Trophoblast cell (in vitro differentiated cells and primary cell): ENCODE data around the gene MRPL46.
"Not testable (repeated sequence)": the region's sequence is repeated elsewhere in the genome, so short reads cannot be mapped to it uniquely, and the experiment has no call there.

Source experiments
- DNase-seq, 2 donors: peaks; one replicate each; pipeline ENCODE4 v3.0.0-alpha.2; 2016
- H2AFZ ChIP-seq: 2 replicates; pipeline ENCODE4 v1.6.1; 2013; ENCODE audit warnings: low read length, moderate library complexity, mild to moderate bottlenecking; ENCODE audit not compliant: insufficient read depth, poor library complexity
- H2AK5ac ChIP-seq: 2 replicates; pipeline ENCODE4 v1.6.1; 2013; ENCODE audit warnings: mild to moderate bottlenecking, low read length
- H2BK120ac ChIP-seq: 2 replicates; pipeline ENCODE4 v1.6.1; 2013; ENCODE audit warnings: low read length, mild to moderate bottlenecking, moderate library complexity; ENCODE audit not compliant: insufficient read depth, poor library complexity
- H2BK12ac ChIP-seq: 2 replicates; pipeline ENCODE4 v1.6.1; 2013; ENCODE audit warnings: mild to moderate bottlenecking, low read length, moderate library complexity
- H2BK5ac ChIP-seq: 2 replicates; pipeline ENCODE4 v1.6.1; 2013; ENCODE audit warnings: low read length, low read depth, moderate library complexity, mild to moderate bottlenecking; ENCODE audit not compliant: poor library complexity
- H3K14ac ChIP-seq: 2 replicates; pipeline ENCODE4 v1.6.1; 2013; ENCODE audit warnings: mild to moderate bottlenecking, low read length
- H3K18ac ChIP-seq: 2 replicates; pipeline ENCODE4 v1.6.1; 2013; ENCODE audit warnings: mild to moderate bottlenecking, low read length
- H3K23ac ChIP-seq: 2 replicates; pipeline ENCODE4 v1.6.1; 2013; ENCODE audit warnings: low read length
- H3K27ac ChIP-seq: 2 replicates; pipeline ENCODE4 v1.5.1; 2013; ENCODE audit warnings: low read depth, mild to moderate bottlenecking, inconsistent platforms, low read length, moderate library complexity
- H3K27me3 ChIP-seq: 2 replicates; pipeline ENCODE4 v1.6.1; 2013; ENCODE audit warnings: inconsistent platforms, mild to moderate bottlenecking, low read length, moderate library complexity; ENCODE audit not compliant: insufficient read depth
- H3K36me3 ChIP-seq, 2 experiments: 1 replicate in 1 of 2; 2 replicates in 1 of 2; pipeline ENCODE4 v1.6.1; 2013; ENCODE audit warnings: low read length in 2 of 2, mild to moderate bottlenecking in 2 of 2, moderate library complexity in 1 of 2; ENCODE audit not compliant: insufficient read depth in 2 of 2, control insufficient read depth in 1 of 2
- H3K4ac ChIP-seq: 2 replicates; pipeline ENCODE4 v1.6.1; 2013; ENCODE audit warnings: low read depth, mild to moderate bottlenecking, low read length, moderate library complexity
- H3K4me1 ChIP-seq, 2 experiments: 1 replicate in 1 of 2; 2 replicates in 1 of 2; pipeline ENCODE4 v1.6.1; 2013; ENCODE audit warnings: low read length in 2 of 2, mild to moderate bottlenecking in 2 of 2, moderate library complexity in 1 of 2; ENCODE audit not compliant: insufficient read depth in 2 of 2, control insufficient read depth in 1 of 2
- H3K4me2 ChIP-seq: 2 replicates; pipeline ENCODE4 v1.6.1; 2013; ENCODE audit warnings: inconsistent platforms, mild to moderate bottlenecking, low read length, moderate library complexity
- H3K4me3 ChIP-seq: 2 replicates; pipeline ENCODE4 v1.5.1; 2013; ENCODE audit warnings: mild to moderate bottlenecking, low read depth, low read length, inconsistent platforms
- H3K79me1 ChIP-seq: one replicate; pipeline ENCODE4 v1.6.1; 2013; ENCODE audit warnings: low read length
- H3K79me2 ChIP-seq: 2 replicates; pipeline ENCODE4 v1.6.1; 2013; ENCODE audit warnings: low read length, mild to moderate bottlenecking; ENCODE audit not compliant: control insufficient read depth, insufficient read depth, poor library complexity
- H3K9ac ChIP-seq: 2 replicates; pipeline ENCODE4 v1.6.1; 2013; ENCODE audit warnings: mild to moderate bottlenecking, low read length
- H3K9me3 ChIP-seq: 2 replicates; pipeline ENCODE4 v1.6.1; 2013; ENCODE audit warnings: low read depth, mild to moderate bottlenecking, control low read depth, inconsistent platforms, low read length; ENCODE audit not compliant: insufficient read depth
- H4K12ac ChIP-seq: 2 replicates; pipeline ENCODE4 v1.6.1; 2013; ENCODE audit warnings: low read depth, mild to moderate bottlenecking, low read length, moderate library complexity
- H4K8ac ChIP-seq: 2 replicates; pipeline ENCODE4 v1.6.1; 2013; ENCODE audit warnings: low read depth, mild to moderate bottlenecking, low read length, moderate library complexity
- H4K91ac ChIP-seq: one replicate; pipeline ENCODE4 v1.6.1; 2013; ENCODE audit warnings: low read depth, mild to moderate bottlenecking, low read length, moderate library complexity
- WGBS: extraction: QIAGEN DNeasy Blood & Tissue Kit; methylation state at CpG from one replicate; pipeline ENCODE4 v1.1.7; 2013; ENCODE audit warnings: missing lambda C conversion rate; ENCODE audit not compliant: insufficient read length, insufficient coverage; ENCODE audit errors: extremely low coverage; 5-methylcytosine and 5-hydroxymethylcytosine counted together

MRPL46 gene

DNA sequence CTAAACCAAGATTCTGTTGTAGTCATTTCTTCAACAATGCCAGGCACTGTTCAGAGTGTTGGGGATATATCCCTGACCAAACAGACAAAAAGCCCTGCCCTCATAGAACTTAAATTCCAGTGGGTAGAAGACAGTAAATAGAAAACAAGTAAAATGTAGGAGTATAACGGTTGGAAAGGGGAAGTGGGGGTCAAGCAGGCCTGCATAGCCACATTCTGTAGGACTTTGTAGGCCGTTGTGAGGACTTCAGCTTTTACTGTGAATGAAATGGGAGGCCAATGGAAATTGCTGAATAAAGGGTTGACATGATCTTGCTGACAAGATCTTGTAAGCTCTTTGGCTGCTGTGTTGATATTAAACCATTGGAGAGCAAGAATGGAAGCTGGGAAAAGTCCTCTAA is 2.1 kb upstream of the MRPL46 start:
- Histone ChIP-seq H3K9ac (no peak overlapping the region), H3K4ac (no peak overlapping the region), H4K91ac (no peak overlapping the region), H4K8ac (no peak overlapping the region), H3K79me2 (peaks cover 6% of the 10 kb centered on the region), H3K23ac (no peak overlapping the region), H3K27ac (no peak overlapping the region), H3K79me1 (peaks cover 14% of the 10 kb centered on the region), H2AFZ (no peak overlapping the region), H2BK5ac (no peak overlapping the region), H3K4me2 (no peak overlapping the region), H3K14ac (no peak overlapping the region), H3K9me3 (no peaks in the 10 kb centered on the region), H3K27me3 (no peaks in the 10 kb centered on the region), H3K4me1 (peaks cover 7 to 8% of the 10 kb centered on the region in 2 experiments), H2BK12ac (no peak overlapping the region), H3K18ac (no peak overlapping the region), H4K12ac (no peak overlapping the region), H3K36me3 (peaks cover 5 to 17% of the 10 kb centered on the region in 2 experiments), H2BK120ac (no peak overlapping the region), H2AK5ac (no peak overlapping the region), H3K4me3 (no peak overlapping the region)
- WGBS = no CpG with 5 or more reads among the region's 2 CpGs
- DNase-seq = no peak

- not testable (repeated sequence) for H3K27me3 ChIP-seq, H3K18ac ChIP-seq, H3K4me2 ChIP-seq, H3K23ac ChIP-seq, H4K8ac ChIP-seq, H2AK5ac ChIP-seq, H3K79me2 ChIP-seq, H4K91ac ChIP-seq, H2AFZ ChIP-seq, H3K14ac ChIP-seq, H2BK5ac ChIP-seq, DNase-seq, H3K27ac ChIP-seq, H2BK12ac ChIP-seq, H3K9me3 ChIP-seq, H3K4me3 ChIP-seq, H3K9ac ChIP-seq, H3K4ac ChIP-seq, H4K12ac ChIP-seq, H2BK120ac ChIP-seq
- Histone ChIP-seq H3K36me3 (peaks cover 5 to 20% of the 10 kb centered on the region in 2 experiments), H3K4me1 (peaks cover 8 to 12% of the 10 kb centered on the region in 2 experiments), H3K79me1 (peaks cover 14% of the 10 kb centered on the region)
- no CpG with 5 or more reads among the region's 10 CpGs for WGBS
Observed at GRCh38 chr15:88468721-88469120, 1.5 kb upstream of the MRPL46 start.

DNA sequence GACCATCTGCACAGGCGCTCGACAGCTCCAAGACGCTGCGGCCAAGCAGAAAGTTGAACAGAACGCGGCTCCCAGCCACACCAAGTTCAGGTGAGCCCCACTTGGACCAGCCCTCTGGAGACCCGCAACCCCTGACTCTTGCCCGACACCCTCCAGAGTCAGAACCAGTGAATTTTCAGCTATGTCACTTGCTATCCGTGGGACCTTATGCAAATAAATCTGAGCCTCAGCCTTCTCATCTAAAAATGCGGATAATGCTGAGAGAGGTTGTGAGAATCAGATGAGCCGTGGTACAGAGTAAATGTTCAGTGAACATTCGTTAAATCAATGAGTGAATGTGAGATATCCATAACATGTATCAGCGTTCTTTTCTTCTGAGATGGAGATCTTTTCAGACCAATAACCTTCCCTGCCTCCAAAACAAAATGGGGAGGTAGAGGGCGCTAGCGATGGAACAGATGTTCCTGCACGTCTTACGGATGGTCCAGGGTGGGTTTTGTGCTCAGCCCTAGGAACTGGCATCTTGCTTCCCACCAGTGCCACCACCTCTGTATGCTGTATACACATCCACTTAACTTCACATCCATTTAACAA is 844 bp upstream of the MRPL46 start:
- no CpG with 5 or more reads among the region's 17 CpGs for WGBS
- no peak overlapping the region for H3K27ac ChIP-seq
- H3K4me1 ChIP-seq = peaks cover 8 to 12% of the 10 kb centered on the region in 2 experiments
- H3K4me2 ChIP-seq = peak overlapping the region; percentile 85
- H3K79me1 ChIP-seq = peaks cover 15% of the 10 kb centered on the region
- H3K4ac ChIP-seq = peak overlapping the region; percentile 77
- H2AFZ ChIP-seq = peak overlapping the region; percentile 77
- peak overlapping the region; percentile 79 for H3K4me3 ChIP-seq
- H3K79me2 ChIP-seq = peaks cover 6% of the 10 kb centered on the region
- H3K14ac ChIP-seq = peak overlapping the region; percentile 83
- H3K18ac ChIP-seq = peak overlapping the region; percentile 64
- peak overlapping the region; percentile 75 for H3K9ac ChIP-seq
- H3K9me3 ChIP-seq = no peaks in the 10 kb centered on the region
- H4K12ac ChIP-seq = peak overlapping the region; percentile 56
- peak overlapping the region; percentile 19 for H2BK12ac ChIP-seq
- peak overlapping the region; percentile 28 for H2AK5ac ChIP-seq
- no peak for DNase-seq
- H4K91ac ChIP-seq = peak overlapping the region; percentile 99
- H2BK5ac ChIP-seq = peak overlapping the region; percentile 37
- peak overlapping the region; percentile 50 for H2BK120ac ChIP-seq
- no peaks in the 10 kb centered on the region for H3K27me3 ChIP-seq
- peaks cover 5 to 16% of the 10 kb centered on the region in 2 experiments for H3K36me3 ChIP-seq
- H4K8ac ChIP-seq = peak overlapping the region; percentile 87
- no peak overlapping the region for H3K23ac ChIP-seq

- no CpG with 5 or more reads among the region's 4 CpGs for WGBS
- H2BK120ac ChIP-seq = no peak overlapping the region
- H2AK5ac ChIP-seq = no peak overlapping the region
- no peak overlapping the region for H3K4me3 ChIP-seq
- peaks cover 6% of the 10 kb centered on the region for H3K79me2 ChIP-seq
- H3K27ac ChIP-seq = peak overlapping the region; percentile 41
- peak overlapping the region; percentile 63 for H4K91ac ChIP-seq
- H4K8ac ChIP-seq = no peak overlapping the region
- H3K9ac ChIP-seq = no peak overlapping the region
- H3K36me3 ChIP-seq = peaks cover 3 to 12% of the 10 kb centered on the region in 2 experiments
- no peak overlapping the region for H3K4me2 ChIP-seq
- no peaks in the 10 kb centered on the region for H3K27me3 ChIP-seq
- H2BK5ac ChIP-seq = peak overlapping the region; percentile 58
- no peaks in the 10 kb centered on the region for H3K9me3 ChIP-seq
- DNase-seq = peak; percentile 82 to 92
- H3K4me1 ChIP-seq = peaks cover 8 to 15% of the 10 kb centered on the region in 2 experiments
- H4K12ac ChIP-seq = no peak overlapping the region
- no peak overlapping the region for H3K18ac ChIP-seq
- peaks cover 17% of the 10 kb centered on the region for H3K79me1 ChIP-seq
- no peak overlapping the region for H2AFZ ChIP-seq
- no peak overlapping the region for H3K23ac ChIP-seq
- no peak overlapping the region for H3K14ac ChIP-seq
- peak overlapping the region; percentile 56 for H3K4ac ChIP-seq
- H2BK12ac ChIP-seq = peak overlapping the region; percentile 50
Observed at GRCh38 chr15:88465633-88466224, 1.5 kb downstream of the MRPL46 start.
